ENCODE data around the gene CAPZB. TPM values are rescaled to one million over a fixed set of nuclear protein-coding genes. Genes with fewer than 3 reads are reported as not detected.

CAPZB gene
- total RNA-seq, 5 donors from 2014 or later (not counting 1 experiment from before 2014, with no cell fraction given) = 272 to 342 (median 320) TPM

DNA sequence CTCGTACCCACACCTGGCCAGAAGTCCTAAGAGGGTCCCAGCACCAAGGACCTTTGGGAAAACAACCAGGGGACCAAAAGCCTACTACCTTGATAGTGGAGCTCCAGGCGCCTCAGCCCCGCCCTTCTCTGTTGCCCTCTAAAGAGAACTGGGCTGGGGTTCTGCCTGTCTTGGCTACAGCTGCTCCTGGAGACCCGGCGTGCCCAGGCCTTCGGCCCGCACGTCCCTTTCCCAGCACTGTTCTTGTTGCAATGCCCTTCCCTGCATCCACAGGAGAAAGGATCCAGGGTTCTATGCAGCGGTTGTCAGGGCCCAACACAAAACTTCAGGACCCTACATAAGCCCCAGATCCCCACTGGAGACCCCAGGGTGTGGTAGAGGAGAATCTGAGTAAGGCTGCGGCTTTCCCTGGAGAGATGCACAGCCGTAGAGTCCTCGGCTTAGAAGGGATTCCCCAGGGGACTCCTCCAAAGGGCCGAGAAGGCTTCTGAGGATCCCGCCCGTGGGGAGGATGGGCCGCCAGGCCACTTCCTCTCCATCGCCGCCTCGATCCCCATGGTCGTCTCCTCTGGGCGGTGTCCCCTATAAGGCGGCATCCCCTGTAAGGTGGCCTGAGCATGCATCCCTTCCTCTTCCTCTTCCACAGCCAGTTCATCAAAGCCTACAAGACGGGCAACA is 161.2 kb downstream of the CAPZB start:
- Histone ChIP-seq H3K27me3 (replicated peaks in 1 of 2; ENCODE audit: control insufficient read depth in 2 of 2, extremely low read depth in 1 of 2, insufficient read depth in 2 of 2, low read length in 1 of 2) (no peaks in the 10 kb centered on the region), H3K4me3 (ENCODE audit: control insufficient read depth in 1 of 2, extremely low read depth in 1 of 2, low read length in 1 of 2) (no peak overlapping the region), H3K9me3 (no peaks in the 10 kb centered on the region), H3K36me3 (ENCODE audit: control insufficient read depth in 2 of 2, extremely low read depth in 1 of 2, insufficient read depth in 1 of 2, low read length in 1 of 2) (peaks cover 9 to 11% of the 10 kb centered on the region in 2 donors), H3K4me1 (ENCODE audit: control insufficient read depth in 1 of 2, extremely low read depth in 1 of 2, insufficient read depth in 2 of 2, low read length in 2 of 2) (no peaks in the 10 kb centered on the region), H3K27ac (ENCODE audit: low read length) (no peak overlapping the region)
- ATAC-seq (replicated peaks in 1 of 4) (peak in 1 of 4 experiments; percentile 8), DNase-seq (no peak)
- ChIA-PET POLR2A (no interaction called here), CTCF (no interaction called here)
- Mint-ChIP-seq H3K4me1 (no peaks in the 10 kb centered on the region), H3K36me3 (peaks cover 14% of the 10 kb centered on the region), H3K9me3 (no peaks in the 10 kb centered on the region), H3K27me3 (no peaks in the 10 kb centered on the region), H3K4me3 (no peak overlapping the region), H3K27ac (no peak overlapping the region)
- 86% methylated on average over 13 of the region's 23 CpGs for WGBS (ENCODE audit: insufficient coverage)

DNA sequence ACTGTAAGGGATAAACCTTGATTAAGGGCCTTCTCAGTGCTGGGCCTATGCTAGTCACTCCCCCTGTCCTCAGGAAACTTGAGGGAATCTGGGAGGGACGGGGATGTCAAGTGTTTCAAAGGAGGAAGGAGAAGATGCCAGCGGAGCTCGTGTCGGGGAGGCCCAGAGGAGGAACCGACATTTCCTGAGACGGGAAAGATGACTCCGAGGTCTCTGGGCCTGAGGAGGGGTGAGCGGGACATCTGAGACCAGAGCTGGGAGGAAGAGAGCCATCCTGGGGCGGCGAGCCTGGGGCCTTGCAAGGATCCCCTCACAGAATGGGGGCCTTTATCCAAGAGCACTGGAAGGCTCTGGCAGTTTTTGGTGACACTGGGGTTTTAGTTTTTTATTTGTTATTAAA is 162.9 kb downstream of the CAPZB start:
- H3K9me3 ChIP-seq = no peaks in the 10 kb centered on the region
- no peaks in the 10 kb centered on the region for H3K27me3 Mint-ChIP-seq
- peaks cover 21% of the 10 kb centered on the region for H3K36me3 Mint-ChIP-seq
- no peak overlapping the region for H3K27ac ChIP-seq (ENCODE audit: low read length)
- POLR2A ChIA-PET = interaction anchor here in 1 of 2 donors (0.6 kb wide), 1 partner anchor 1990 kb away, joined by 5 read pairs; no protein-coding TSS in a partner anchor
- ATAC-seq (replicated peaks in 1 of 4) = no peak
- DNase-seq = no peak
- H3K36me3 ChIP-seq (ENCODE audit: control insufficient read depth in 2 of 2, extremely low read depth in 1 of 2, insufficient read depth in 1 of 2, low read length in 1 of 2) = peaks cover 11 to 13% of the 10 kb centered on the region in 2 donors
- no peaks in the 10 kb centered on the region for H3K4me1 ChIP-seq (ENCODE audit: control insufficient read depth in 1 of 2, extremely low read depth in 1 of 2, insufficient read depth in 2 of 2, low read length in 2 of 2)
- H3K27me3 ChIP-seq (replicated peaks in 1 of 2; ENCODE audit: control insufficient read depth in 2 of 2, extremely low read depth in 1 of 2, insufficient read depth in 2 of 2, low read length in 1 of 2) = no peaks in the 10 kb centered on the region
- no peaks in the 10 kb centered on the region for H3K9me3 Mint-ChIP-seq
- CTCF ChIA-PET = no interaction called here
- 86% methylated on average over 10 of the region's 10 CpGs for WGBS (ENCODE audit: insufficient coverage)
- no peak overlapping the region for H3K4me3 ChIP-seq (ENCODE audit: control insufficient read depth in 1 of 2, extremely low read depth in 1 of 2, low read length in 1 of 2)
- no peak overlapping the region for H3K27ac Mint-ChIP-seq
- no peak overlapping the region for H3K4me3 Mint-ChIP-seq
- H3K4me1 Mint-ChIP-seq = no peaks in the 10 kb centered on the region

DNA sequence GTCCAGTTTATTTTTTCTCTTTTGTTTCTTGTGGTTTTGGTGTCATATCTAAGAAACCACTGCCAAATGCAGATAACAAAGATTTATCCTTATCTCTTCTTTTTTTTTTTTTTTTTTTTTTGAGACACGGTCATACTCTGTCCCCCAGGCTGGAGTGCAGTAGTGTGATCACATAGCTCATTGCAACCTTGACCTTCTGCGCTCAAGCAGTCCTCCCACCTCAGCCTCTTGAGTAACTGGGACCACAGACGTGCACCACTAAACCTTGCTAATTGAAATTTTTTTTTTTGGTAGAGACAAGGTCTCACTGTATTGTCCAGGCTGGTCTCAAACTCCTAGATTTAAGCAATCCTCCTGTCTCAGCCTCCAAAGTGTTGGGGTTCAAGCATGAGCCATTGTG is 164.3 kb downstream of the CAPZB start:
- Histone ChIP-seq H3K36me3 (ENCODE audit: control insufficient read depth in 2 of 2, extremely low read depth in 1 of 2, insufficient read depth in 1 of 2, low read length in 1 of 2) (peaks cover 11 to 13% of the 10 kb centered on the region in 2 donors), H3K4me1 (ENCODE audit: control insufficient read depth in 1 of 2, extremely low read depth in 1 of 2, insufficient read depth in 2 of 2, low read length in 2 of 2) (no peaks in the 10 kb centered on the region), H3K9me3 (no peaks in the 10 kb centered on the region), H3K27me3 (replicated peaks in 1 of 2; ENCODE audit: control insufficient read depth in 2 of 2, extremely low read depth in 1 of 2, insufficient read depth in 2 of 2, low read length in 1 of 2) (no peaks in the 10 kb centered on the region), H3K27ac (ENCODE audit: low read length) (no peak overlapping the region), H3K4me3 (ENCODE audit: control insufficient read depth in 1 of 2, extremely low read depth in 1 of 2, low read length in 1 of 2) (no peak overlapping the region)
- no peak for ATAC-seq (replicated peaks in 1 of 4)
- ChIA-PET POLR2A (no interaction called here), CTCF (no interaction called here)
- Mint-ChIP-seq H3K4me1 (peaks cover 2 to 7% (median 4%) of the 10 kb centered on the region in 3 donors), H3K27me3 (no peaks in the 10 kb centered on the region), H3K4me3 (no peak overlapping the region), H3K36me3 (peaks cover 14% of the 10 kb centered on the region), H3K9me3 (no peaks in the 10 kb centered on the region), H3K27ac (no peak overlapping the region)
- DNase-seq = no peak
- no CpG with 5 or more reads among the region's 3 CpGs for WGBS (ENCODE audit: insufficient coverage)

DNA sequence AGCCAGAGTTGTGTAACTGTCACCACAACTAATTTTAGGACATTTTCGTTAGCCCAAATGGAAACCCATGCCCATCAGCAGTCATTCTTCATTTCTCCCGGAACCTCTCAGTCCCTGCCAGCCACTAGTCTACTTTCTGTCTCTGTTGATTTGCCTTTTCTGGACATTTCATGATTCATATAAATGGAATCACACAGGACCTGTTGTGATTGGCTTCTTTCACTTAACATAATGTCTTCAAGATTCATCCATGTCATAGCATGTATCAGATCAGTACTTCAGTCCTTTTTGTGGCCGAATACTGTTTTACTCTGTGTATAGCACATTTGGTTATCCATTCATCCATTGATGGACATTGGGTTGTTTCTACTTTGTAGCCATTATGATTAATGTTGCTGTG is 166.1 kb downstream of the CAPZB start:
- POLR2A ChIA-PET = interaction anchor here in 1 of 2 donors (0.7 kb wide), 1 partner anchor 18 kb away, joined by 6 read pairs; no protein-coding TSS in a partner anchor

DNA sequence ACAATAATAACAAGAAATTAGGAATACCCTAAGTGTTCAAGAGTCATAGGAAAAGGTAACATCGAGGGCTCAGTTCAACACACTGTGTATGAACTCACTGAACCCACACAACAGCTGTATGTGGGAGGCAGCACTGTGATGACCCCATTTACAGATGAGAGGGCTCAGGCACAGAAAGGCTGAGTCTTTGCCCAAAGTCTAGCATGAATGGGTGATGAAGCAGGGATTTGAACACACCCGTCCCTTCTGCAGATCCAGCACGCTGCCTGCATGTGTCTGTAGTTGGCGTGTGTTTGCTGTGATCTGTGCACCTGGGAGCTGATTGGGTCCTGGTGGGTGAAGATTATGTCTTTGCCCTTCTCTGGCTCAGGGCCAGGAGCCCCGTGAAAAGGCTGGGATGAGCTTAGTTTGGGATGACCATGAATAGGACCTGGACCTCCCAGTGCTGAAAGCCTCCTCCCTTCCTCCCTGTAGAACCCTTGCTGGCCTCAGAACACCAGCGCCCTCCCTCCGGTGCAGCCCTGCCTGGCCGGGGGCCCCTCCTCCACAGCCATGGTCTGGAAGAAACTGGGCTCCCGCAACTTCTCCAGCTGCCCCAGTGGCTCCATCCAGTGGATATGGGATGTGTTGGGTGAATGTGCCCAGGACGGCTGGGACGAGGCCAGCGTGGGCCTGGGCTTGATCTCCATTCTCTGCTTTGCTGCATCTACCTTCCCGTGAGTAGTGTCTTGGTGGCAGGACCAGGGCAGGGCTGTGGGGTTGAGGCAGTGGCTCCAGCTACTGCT is 168.0 kb downstream of the CAPZB start:
- peaks cover 19 to 28% (median 23%) of the 10 kb centered on the region in 3 donors for H3K4me1 Mint-ChIP-seq
- no peaks in the 10 kb centered on the region for H3K9me3 Mint-ChIP-seq
- peaks cover 2% of the 10 kb centered on the region in 2 donors for H3K36me3 ChIP-seq (ENCODE audit: control insufficient read depth in 2 of 2, extremely low read depth in 1 of 2, insufficient read depth in 1 of 2, low read length in 1 of 2)
- H3K36me3 Mint-ChIP-seq = peaks cover 12% of the 10 kb centered on the region
- no peaks in the 10 kb centered on the region for H3K27me3 Mint-ChIP-seq
- ChIA-PET CTCF (no interaction called here), POLR2A (interaction anchor here in 1 of 2 donors (0.6 kb wide), 1 partner anchor 157 kb away, joined by 12 read pairs; no protein-coding TSS in a partner anchor)
- H3K9me3 ChIP-seq = no peaks in the 10 kb centered on the region
- no peaks in the 10 kb centered on the region for H3K27me3 ChIP-seq (replicated peaks in 1 of 2; ENCODE audit: control insufficient read depth in 2 of 2, extremely low read depth in 1 of 2, insufficient read depth in 2 of 2, low read length in 1 of 2)
- H3K27ac ChIP-seq (ENCODE audit: low read length) = no peak overlapping the region
- H3K27ac Mint-ChIP-seq = no peak overlapping the region
- H3K4me3 Mint-ChIP-seq = no peak overlapping the region
- H3K4me3 ChIP-seq (ENCODE audit: control insufficient read depth in 1 of 2, extremely low read depth in 1 of 2, low read length in 1 of 2) = no peak overlapping the region
- DNase-seq (no peak), ATAC-seq (replicated peaks in 1 of 4) (no peak)
- 94% methylated on average over 7 of the region's 13 CpGs for WGBS (ENCODE audit: insufficient coverage)
- H3K4me1 ChIP-seq (ENCODE audit: control insufficient read depth in 1 of 2, extremely low read depth in 1 of 2, insufficient read depth in 2 of 2, low read length in 2 of 2) = peaks cover 0 to 22% of the 10 kb centered on the region in 2 experiments

More for the DNA sequence above, 166.1 kb downstream of the CAPZB start:
- DNase-seq (no peak), ATAC-seq (replicated peaks in 1 of 4) (no peak)
- WGBS (ENCODE audit: insufficient coverage) = 90% methylated on average over 2 of the region's 3 CpGs
- Mint-ChIP-seq H3K27ac (no peak overlapping the region), H3K9me3 (no peaks in the 10 kb centered on the region), H3K4me3 (no peak overlapping the region), H3K27me3 (no peaks in the 10 kb centered on the region), H3K36me3 (peaks cover 14% of the 10 kb centered on the region), H3K4me1 (peaks cover 7 to 16% (median 11%) of the 10 kb centered on the region in 3 donors)
- CTCF ChIA-PET = interaction anchor here in 1 of 2 donors (0.6 kb wide), 1 partner anchor 23 kb away, joined by 3 read pairs; no protein-coding TSS in a partner anchor
- no peak overlapping the region for H3K4me3 ChIP-seq (ENCODE audit: control insufficient read depth in 1 of 2, extremely low read depth in 1 of 2, low read length in 1 of 2)
- H3K27ac ChIP-seq (ENCODE audit: low read length) = no peak overlapping the region
- H3K9me3 ChIP-seq = no peaks in the 10 kb centered on the region
- H3K4me1 ChIP-seq (ENCODE audit: control insufficient read depth in 1 of 2, extremely low read depth in 1 of 2, insufficient read depth in 2 of 2, low read length in 2 of 2) = peaks cover 0 to 6% of the 10 kb centered on the region in 2 experiments
- H3K36me3 ChIP-seq (ENCODE audit: control insufficient read depth in 2 of 2, extremely low read depth in 1 of 2, insufficient read depth in 1 of 2, low read length in 1 of 2) = peaks cover 2 to 6% of the 10 kb centered on the region in 2 donors
- no peaks in the 10 kb centered on the region for H3K27me3 ChIP-seq (replicated peaks in 1 of 2; ENCODE audit: control insufficient read depth in 2 of 2, extremely low read depth in 1 of 2, insufficient read depth in 2 of 2, low read length in 1 of 2)

DNA sequence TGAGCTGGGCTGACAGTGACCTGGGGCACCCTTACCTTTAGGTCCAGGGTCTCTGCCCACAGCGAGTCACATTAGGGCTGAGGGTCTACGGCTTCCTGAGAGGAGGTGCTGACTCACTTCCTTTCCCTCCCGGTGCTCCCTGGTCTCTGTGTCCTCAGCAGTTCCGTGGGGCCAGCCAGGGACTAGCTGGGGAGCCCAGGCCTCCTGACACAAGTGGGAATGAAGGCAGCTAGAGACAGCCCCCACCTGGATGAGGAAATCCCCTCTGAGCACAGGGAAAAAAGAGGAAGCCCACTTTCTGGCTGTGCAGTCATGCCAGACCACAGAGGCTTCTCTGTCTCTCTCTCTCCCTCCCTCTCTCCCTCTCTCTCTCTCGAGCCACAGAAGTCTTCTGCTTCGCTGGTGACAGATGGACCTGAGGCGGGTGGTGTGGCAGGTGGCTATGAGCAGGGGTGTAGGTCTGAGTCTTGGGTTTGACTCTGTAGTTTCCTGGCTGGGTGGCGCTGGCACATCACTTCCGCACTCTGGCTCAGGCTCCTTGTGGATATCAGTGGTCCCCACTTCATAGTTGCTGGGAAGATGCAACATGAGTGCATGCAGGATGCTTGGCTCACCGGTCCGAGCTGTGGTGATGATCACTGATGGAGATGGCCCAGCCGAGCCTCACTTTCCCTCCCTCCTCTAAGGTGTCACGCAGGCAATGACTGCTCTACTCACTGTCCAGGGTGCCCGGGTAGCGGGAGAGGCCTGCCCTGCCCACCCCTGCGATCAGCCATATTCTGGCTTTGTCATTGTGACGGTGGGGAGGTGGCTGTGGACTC is 169.8 kb downstream of the CAPZB start:
- Mint-ChIP-seq H3K4me3 (no peak overlapping the region), H3K4me1 (peaks cover 28 to 37% (median 32%) of the 10 kb centered on the region in 3 donors), H3K36me3 (peaks cover 11% of the 10 kb centered on the region), H3K27ac (no peak overlapping the region), H3K9me3 (no peaks in the 10 kb centered on the region), H3K27me3 (no peaks in the 10 kb centered on the region)
- WGBS (ENCODE audit: insufficient coverage) = 61% methylated on average over 8 of the region's 17 CpGs
- peaks cover 2% of the 10 kb centered on the region in 2 donors for H3K36me3 ChIP-seq (ENCODE audit: control insufficient read depth in 2 of 2, extremely low read depth in 1 of 2, insufficient read depth in 1 of 2, low read length in 1 of 2)
- H3K9me3 ChIP-seq = no peaks in the 10 kb centered on the region
- H3K27me3 ChIP-seq (replicated peaks in 1 of 2; ENCODE audit: control insufficient read depth in 2 of 2, extremely low read depth in 1 of 2, insufficient read depth in 2 of 2, low read length in 1 of 2) = no peaks in the 10 kb centered on the region
- POLR2A ChIA-PET = no interaction called here
- DNase-seq = peak in 1 of 35 experiments; percentile 26
- H3K27ac ChIP-seq (ENCODE audit: low read length) = no peak overlapping the region
- ATAC-seq (replicated peaks in 1 of 4) = no peak
- H3K4me3 ChIP-seq (ENCODE audit: control insufficient read depth in 1 of 2, extremely low read depth in 1 of 2, low read length in 1 of 2) = no peak overlapping the region
- CTCF ChIA-PET = no interaction called here
- peaks cover 4 to 33% of the 10 kb centered on the region in 2 experiments for H3K4me1 ChIP-seq (ENCODE audit: control insufficient read depth in 1 of 2, extremely low read depth in 1 of 2, insufficient read depth in 2 of 2, low read length in 2 of 2)
